MCF 10A (cell line): ENCODE results near the gene FRAT2. TPM values are rescaled to one million over a fixed set of nuclear protein-coding genes. Genes with fewer than 3 reads are reported as not detected.

Experiments
- BruUV-seq: library from RNA; stranded (reverse); fragments of 400-500 nt; replicated peaks from 2 replicates; lab custom pipeline; 2021; lab: Mats Ljungman, UMichigan
- CTCF ChIA-PET: fragments of 300-600 bp; sonication (Branson Sonifier 250); formaldehyde crosslinking; extraction: SDS; loops from one replicate; lab custom pipeline; 2021; ENCODE audit warnings: antibody characterized with exemption, inconsistent platforms; lab: Yijun Ruan, JAX
- POLR2A ChIA-PET: fragments of 300-600, 350-650 bp; sonication (Branson Sonifier 250); formaldehyde crosslinking; extraction: SDS; loops from one replicate; lab custom pipeline; 2020; ENCODE audit warnings: antibody characterized with exemption, inconsistent platforms; lab: Yijun Ruan, JAX
- DNase-seq: peaks from one replicate; pipeline ENCODE4 v3.0.0-alpha.2; 2018; ENCODE audit not compliant: unreplicated experiment
- H3K27ac Mint-ChIP-seq: one replicate; pipeline ENCODE4 v1.8.0; 2022; ENCODE audit warnings: mild to moderate bottlenecking, low read depth, mixed read lengths; ENCODE audit not compliant: unreplicated experiment
- H3K27me3 Mint-ChIP-seq: one replicate; pipeline ENCODE4 v1.8.0; 2022; ENCODE audit warnings: mixed read lengths; ENCODE audit not compliant: insufficient read depth, unreplicated experiment
- H3K36me3 Mint-ChIP-seq: one replicate; pipeline ENCODE4 v1.8.0; 2022; ENCODE audit warnings: mild to moderate bottlenecking, moderate library complexity, mixed read lengths; ENCODE audit not compliant: insufficient read depth, unreplicated experiment
- H3K4me1 Mint-ChIP-seq: one replicate; pipeline ENCODE4 v1.8.0; 2022; ENCODE audit warnings: mixed read lengths; ENCODE audit not compliant: insufficient read depth, unreplicated experiment
- H3K4me3 Mint-ChIP-seq: one replicate; pipeline ENCODE4 v1.8.0; 2022; ENCODE audit warnings: mild to moderate bottlenecking, moderate library complexity, mixed read lengths; ENCODE audit not compliant: unreplicated experiment
- H3K9me3 Mint-ChIP-seq: one replicate; pipeline ENCODE4 v1.8.0; 2022; ENCODE audit warnings: mixed read lengths; ENCODE audit not compliant: unreplicated experiment
- intact Hi-C: fragments of 100-400 bp; cut with micrococcal nuclease; formaldehyde crosslinking; loops from 2 replicates; pipeline ENCODE4 v1.14.1; 2022
- total RNA-seq: library from RNA; stranded (reverse); gene quantifications from 2 replicates; pipeline ENCODE4 v1.2.3, GENCODE V29; 2022
- TF ChIP-seq, protein P1 (sequence below): fragments of 200-600 bp; IDR thresholded peaks from one replicate; pipeline ENCODE4 v1.8.0; 2022; ENCODE audit warnings: antibody characterized with exemption, mild to moderate bottlenecking; ENCODE audit not compliant: unreplicated experiment

The FRAT2 gene
- total RNA-seq, 1 experiment from 2014 or later, result 11.4 TPM

DNA sequence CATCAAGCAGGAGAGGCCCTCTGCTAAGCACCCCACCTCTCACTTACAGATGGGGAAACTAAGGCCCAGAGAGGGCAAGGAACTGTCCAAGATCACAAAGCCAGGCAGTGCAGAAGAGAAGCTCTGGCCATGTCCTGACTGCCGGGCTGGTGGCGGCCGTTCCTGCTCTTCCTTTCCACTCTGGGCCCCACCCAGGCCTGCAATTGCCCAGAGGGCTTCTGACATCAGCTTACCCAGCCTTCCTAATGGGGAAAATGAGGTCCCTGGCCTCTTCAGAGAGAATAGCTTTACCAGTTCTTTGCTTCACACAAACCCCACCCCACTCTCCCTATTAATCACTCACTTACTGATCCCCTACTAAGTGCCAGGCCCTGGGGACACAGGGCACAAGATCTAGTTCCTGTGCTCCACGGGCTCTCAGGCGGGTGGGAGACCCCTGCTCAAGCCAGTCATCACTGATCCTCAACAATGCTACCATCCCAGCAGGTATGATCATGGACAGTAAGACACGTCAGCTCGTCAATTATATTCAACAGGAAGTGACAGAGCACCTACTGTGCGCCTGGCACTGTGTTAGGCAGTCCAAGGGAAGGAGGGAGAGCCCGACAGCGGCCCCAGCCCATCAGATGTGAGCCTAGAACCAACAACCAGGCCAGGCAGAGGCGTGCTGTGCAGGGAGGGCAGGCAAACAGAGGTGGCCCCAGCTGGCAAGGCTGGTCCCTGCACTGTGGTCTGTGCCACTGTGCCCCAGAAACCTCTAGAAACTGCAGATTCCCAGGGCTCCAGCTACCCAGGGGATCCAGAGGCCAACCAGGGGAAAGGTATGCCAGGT, 26.4 kb upstream of the FRAT2 start:
- BruUV-seq, result no TSS peak
- POLR2A ChIA-PET, result interaction anchor here (0.5 kb wide), 1 partner anchor 100 kb away, joined by 3 read pairs; no protein-coding TSS in a partner anchor
- DNase-seq, result no peak
- peaks cover 62% of the 10 kb centered on the region for H3K36me3 Mint-ChIP-seq
- no peaks in the 10 kb centered on the region for H3K9me3 Mint-ChIP-seq
- H3K27ac Mint-ChIP-seq, result no peak overlapping the region
- TF ChIP-seq, protein P1, sequence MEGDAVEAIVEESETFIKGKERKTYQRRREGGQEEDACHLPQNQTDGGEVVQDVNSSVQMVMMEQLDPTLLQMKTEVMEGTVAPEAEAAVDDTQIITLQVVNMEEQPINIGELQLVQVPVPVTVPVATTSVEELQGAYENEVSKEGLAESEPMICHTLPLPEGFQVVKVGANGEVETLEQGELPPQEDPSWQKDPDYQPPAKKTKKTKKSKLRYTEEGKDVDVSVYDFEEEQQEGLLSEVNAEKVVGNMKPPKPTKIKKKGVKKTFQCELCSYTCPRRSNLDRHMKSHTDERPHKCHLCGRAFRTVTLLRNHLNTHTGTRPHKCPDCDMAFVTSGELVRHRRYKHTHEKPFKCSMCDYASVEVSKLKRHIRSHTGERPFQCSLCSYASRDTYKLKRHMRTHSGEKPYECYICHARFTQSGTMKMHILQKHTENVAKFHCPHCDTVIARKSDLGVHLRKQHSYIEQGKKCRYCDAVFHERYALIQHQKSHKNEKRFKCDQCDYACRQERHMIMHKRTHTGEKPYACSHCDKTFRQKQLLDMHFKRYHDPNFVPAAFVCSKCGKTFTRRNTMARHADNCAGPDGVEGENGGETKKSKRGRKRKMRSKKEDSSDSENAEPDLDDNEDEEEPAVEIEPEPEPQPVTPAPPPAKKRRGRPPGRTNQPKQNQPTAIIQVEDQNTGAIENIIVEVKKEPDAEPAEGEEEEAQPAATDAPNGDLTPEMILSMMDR, result no peak
- intact Hi-C loops, result no loop called here
- H3K4me1 Mint-ChIP-seq, result no peaks in the 10 kb centered on the region
- H3K27me3 Mint-ChIP-seq, result no peaks in the 10 kb centered on the region
- CTCF ChIA-PET, result interaction anchor here (1.0 kb wide), 1 partner anchor 16 kb away, joined by 3 read pairs; no protein-coding TSS in a partner anchor
- H3K4me3 Mint-ChIP-seq, result no peak overlapping the region

DNA sequence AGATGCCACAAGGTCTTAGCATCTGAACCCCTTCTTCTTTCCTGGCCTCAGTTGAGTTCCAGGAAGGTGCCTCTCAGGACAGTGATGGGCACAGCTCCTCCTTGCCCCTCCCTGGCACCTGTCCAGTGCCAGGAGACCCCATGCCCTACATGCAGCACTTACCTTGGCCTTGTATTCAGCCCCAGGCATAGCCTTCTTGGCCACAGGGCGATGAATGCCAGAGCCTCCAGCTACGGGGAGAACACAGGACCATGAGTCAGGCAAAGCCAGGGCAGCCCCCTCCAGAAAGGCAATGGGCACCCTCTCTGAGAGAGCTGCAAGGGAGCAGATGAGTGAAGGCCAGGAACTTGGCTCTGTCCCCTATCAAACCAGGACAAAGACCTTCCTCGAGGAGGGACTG, 24.3 kb upstream of the FRAT2 start:
- Mint-ChIP-seq H3K27ac (no peak overlapping the region), H3K9me3 (no peaks in the 10 kb centered on the region), H3K27me3 (no peaks in the 10 kb centered on the region), H3K36me3 (peaks cover 62% of the 10 kb centered on the region), H3K4me3 (no peak overlapping the region), H3K4me1 (no peaks in the 10 kb centered on the region)
- ChIA-PET POLR2A (interaction anchor here (0.6 to 0.9 kb wide), 3 partner anchors 42 to 324 kb away, joined by 3 to 5 read pairs (median 4); partner anchors contain the start of gene RRP12), CTCF (interaction anchor here (0.7 to 1.6 kb wide), 7 partner anchors 13 to 80 kb away, joined by 3 to 7 read pairs (median 4); no protein-coding TSS in a partner anchor)
- TF ChIP-seq, protein P1, result no peak
- no peak for DNase-seq
- BruUV-seq, result no TSS peak
- intact Hi-C loops, result no loop called here

DNA sequence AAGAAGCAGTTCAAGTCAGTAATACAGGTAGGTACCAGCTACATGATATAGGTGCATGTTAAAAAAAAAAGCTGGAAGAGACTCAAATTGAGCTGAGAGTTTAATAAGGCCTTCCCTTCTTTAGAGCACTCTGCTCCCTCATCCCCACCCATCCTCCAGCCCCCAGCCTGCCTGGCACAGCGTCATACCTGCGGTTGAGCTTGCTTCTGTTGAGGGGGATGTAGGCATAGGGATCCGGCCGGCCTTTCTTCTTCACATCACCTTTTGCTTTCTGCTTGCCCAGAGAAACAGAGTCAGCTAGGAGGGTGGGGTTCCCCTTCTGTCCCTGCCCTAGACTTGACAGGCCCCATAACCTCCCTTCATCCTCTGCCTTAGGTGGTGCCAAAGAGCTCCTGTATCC, 23.8 kb upstream of the FRAT2 start:
- ChIA-PET POLR2A (interaction anchor here (0.6 to 0.9 kb wide), 2 partner anchors 43 to 67 kb away, joined by 3 to 4 read pairs; partner anchors contain the start of gene RRP12), CTCF (interaction anchor here (0.7 to 1.6 kb wide), 7 partner anchors 9 to 80 kb away, joined by 3 to 6 read pairs (median 4); no protein-coding TSS in a partner anchor)

More for the DNA sequence above, 23.8 kb upstream of the FRAT2 start:
- Mint-ChIP-seq H3K27ac (no peak overlapping the region), H3K27me3 (no peaks in the 10 kb centered on the region), H3K4me3 (no peak overlapping the region), H3K9me3 (no peaks in the 10 kb centered on the region), H3K36me3 (peaks cover 64% of the 10 kb centered on the region), H3K4me1 (no peaks in the 10 kb centered on the region)
- TF ChIP-seq, protein P1, result no peak
- no TSS peak for BruUV-seq
- intact Hi-C loops, result no loop called here
- DNase-seq, result no peak
